DND-41 (cell line): Measurements from ENCODE around the gene SOCS7.
A peak's percentile ranks its signal among the peaks of the same experiment; 100 is the strongest.

Source experiments
- ATAC-seq: fragments of 200-7000 bp; cut with Tn5 transposase; 3 replicates; pipeline ENCODE4 v1.9.1; 2021; ENCODE audit warnings: low read depth; ENCODE audit not compliant: insufficient read depth
- DNase-seq: peaks from one replicate; pipeline ENCODE4 v3.0.0-alpha.2; 2020
- H2AFZ ChIP-seq: 2 replicates; pipeline ENCODE4 v1.6.0; 2012; ENCODE audit warnings: low read depth, low read length
- H3K27ac ChIP-seq: 2 replicates; pipeline ENCODE4 v1.5.1; 2012; ENCODE audit warnings: low read length, inconsistent platforms
- H3K27me3 ChIP-seq: fragments of 200-600 bp; sonication (generic); 2 replicates; pipeline ENCODE4 v1.6.0; 2012; ENCODE audit warnings: low read length, mild to moderate bottlenecking, inconsistent platforms; ENCODE audit not compliant: insufficient read depth, poor library complexity
- H3K36me3 ChIP-seq: 2 replicates; pipeline ENCODE4 v1.5.1; 2012; ENCODE audit warnings: low read length, inconsistent platforms; ENCODE audit not compliant: insufficient read depth
- H3K4me1 ChIP-seq: 2 replicates; pipeline ENCODE4 v1.5.1; 2012; ENCODE audit warnings: mild to moderate bottlenecking, low read length; ENCODE audit not compliant: insufficient read depth
- H3K4me2 ChIP-seq: 2 replicates; pipeline ENCODE4 v1.6.0; 2012; ENCODE audit warnings: mild to moderate bottlenecking, moderate library complexity, low read length, inconsistent platforms; ENCODE audit not compliant: insufficient read depth
- H3K4me3 ChIP-seq, 2 experiments: fragments of 200-600 bp in 1 of 2; shearing (Covaris generic) in 1 of 2; 2 replicates each; pipeline ENCODE4 v1.5.1; 2012 to 2016; ENCODE audit warnings: inconsistent platforms in 2 of 2, low read length in 2 of 2, mild to moderate bottlenecking in 2 of 2, low read depth in 1 of 2, moderate library complexity in 1 of 2
- H3K79me2 ChIP-seq: 2 replicates; pipeline ENCODE4 v1.6.0; 2012; ENCODE audit warnings: low read length, inconsistent platforms; ENCODE audit not compliant: insufficient read depth
- H3K9ac ChIP-seq: 2 replicates; pipeline ENCODE4 v1.6.0; 2012; ENCODE audit warnings: low read depth, mild to moderate bottlenecking, inconsistent platforms, low read length, moderate library complexity
- H3K9me3 ChIP-seq: 2 replicates; pipeline ENCODE4 v1.5.1; 2012; ENCODE audit warnings: low read length, moderate library complexity, mild to moderate bottlenecking, inconsistent platforms; ENCODE audit not compliant: insufficient read depth, severe bottlenecking
- H4K20me1 ChIP-seq: 2 replicates; pipeline ENCODE4 v1.6.0; 2012; ENCODE audit warnings: low read length; ENCODE audit not compliant: insufficient read depth
- EZH2 ChIP-seq: IDR thresholded peaks from 3 replicates; pipeline ENCODE4 v1.6.1; 2012; ENCODE audit warnings: borderline replicate concordance, low read depth, mild to moderate bottlenecking, moderate library complexity, low read length, inconsistent platforms; ENCODE audit not compliant: severe bottlenecking
- TF ChIP-seq, protein P1 (sequence below): IDR thresholded peaks from 2 replicates; pipeline ENCODE4 v1.5.1; 2012; ENCODE audit warnings: borderline replicate concordance, low read length, moderate library complexity, mild to moderate bottlenecking; ENCODE audit not compliant: poor library complexity, severe bottlenecking; ENCODE audit errors: extremely low read depth

The SOCS7 gene

DNA sequence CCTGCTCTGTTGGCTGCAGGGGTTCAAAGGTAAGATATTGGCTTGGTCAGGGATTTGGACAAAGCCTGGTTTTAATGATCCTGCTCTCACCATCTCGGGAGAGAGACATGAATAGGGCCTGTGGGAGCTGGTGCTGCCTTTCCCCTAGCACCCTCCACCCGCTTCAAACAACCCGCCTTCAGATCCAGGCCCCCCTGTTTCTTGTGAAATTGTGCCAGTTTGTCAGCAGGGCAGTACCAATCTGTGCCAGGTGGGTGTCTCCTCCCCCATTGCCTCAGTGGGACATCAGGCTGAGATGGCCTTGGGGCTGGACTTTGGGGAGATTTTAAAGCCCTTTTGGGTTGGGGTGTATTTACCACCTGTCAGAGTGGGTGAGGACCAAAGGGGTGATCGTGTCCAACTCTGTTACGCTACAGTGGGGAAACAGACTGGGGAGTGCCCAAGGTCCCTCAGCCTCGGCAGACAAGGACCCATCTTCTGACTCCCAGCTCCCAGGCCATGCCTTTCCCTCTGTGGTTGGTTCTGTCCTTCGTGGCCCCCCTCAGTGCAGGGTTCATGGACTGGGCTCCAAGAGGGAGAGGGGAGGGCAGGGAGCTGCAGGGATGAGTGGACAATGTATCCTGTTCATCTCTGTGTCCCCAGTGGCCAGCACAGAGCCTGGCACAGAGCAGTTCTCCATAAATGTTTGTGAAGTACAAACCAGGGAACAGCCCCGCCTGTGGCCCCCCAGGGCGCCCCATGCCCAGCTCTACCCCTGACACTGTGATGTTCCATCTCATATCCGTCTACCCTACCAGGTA lies 79.9 kb downstream of the SOCS7 start:
- Histone ChIP-seq H3K27ac (peak overlapping the region; percentile 56), H3K27me3 (no peaks in the 10 kb centered on the region), H3K9ac (no peak overlapping the region), H3K4me2 (peak overlapping the region; percentile 95), H3K4me3 (no peak overlapping the region), H3K9me3 (no peaks in the 10 kb centered on the region), H3K4me1 (peaks cover 52% of the 10 kb centered on the region), H2AFZ (no peak overlapping the region), H3K79me2 (peaks cover 98% of the 10 kb centered on the region), H4K20me1 (peaks cover 46% of the 10 kb centered on the region), H3K36me3 (peaks cover 12% of the 10 kb centered on the region)
- DNase-seq (no peak), ATAC-seq (no peak)
- TF ChIP-seq, protein P1, sequence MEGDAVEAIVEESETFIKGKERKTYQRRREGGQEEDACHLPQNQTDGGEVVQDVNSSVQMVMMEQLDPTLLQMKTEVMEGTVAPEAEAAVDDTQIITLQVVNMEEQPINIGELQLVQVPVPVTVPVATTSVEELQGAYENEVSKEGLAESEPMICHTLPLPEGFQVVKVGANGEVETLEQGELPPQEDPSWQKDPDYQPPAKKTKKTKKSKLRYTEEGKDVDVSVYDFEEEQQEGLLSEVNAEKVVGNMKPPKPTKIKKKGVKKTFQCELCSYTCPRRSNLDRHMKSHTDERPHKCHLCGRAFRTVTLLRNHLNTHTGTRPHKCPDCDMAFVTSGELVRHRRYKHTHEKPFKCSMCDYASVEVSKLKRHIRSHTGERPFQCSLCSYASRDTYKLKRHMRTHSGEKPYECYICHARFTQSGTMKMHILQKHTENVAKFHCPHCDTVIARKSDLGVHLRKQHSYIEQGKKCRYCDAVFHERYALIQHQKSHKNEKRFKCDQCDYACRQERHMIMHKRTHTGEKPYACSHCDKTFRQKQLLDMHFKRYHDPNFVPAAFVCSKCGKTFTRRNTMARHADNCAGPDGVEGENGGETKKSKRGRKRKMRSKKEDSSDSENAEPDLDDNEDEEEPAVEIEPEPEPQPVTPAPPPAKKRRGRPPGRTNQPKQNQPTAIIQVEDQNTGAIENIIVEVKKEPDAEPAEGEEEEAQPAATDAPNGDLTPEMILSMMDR = no peak

DNA sequence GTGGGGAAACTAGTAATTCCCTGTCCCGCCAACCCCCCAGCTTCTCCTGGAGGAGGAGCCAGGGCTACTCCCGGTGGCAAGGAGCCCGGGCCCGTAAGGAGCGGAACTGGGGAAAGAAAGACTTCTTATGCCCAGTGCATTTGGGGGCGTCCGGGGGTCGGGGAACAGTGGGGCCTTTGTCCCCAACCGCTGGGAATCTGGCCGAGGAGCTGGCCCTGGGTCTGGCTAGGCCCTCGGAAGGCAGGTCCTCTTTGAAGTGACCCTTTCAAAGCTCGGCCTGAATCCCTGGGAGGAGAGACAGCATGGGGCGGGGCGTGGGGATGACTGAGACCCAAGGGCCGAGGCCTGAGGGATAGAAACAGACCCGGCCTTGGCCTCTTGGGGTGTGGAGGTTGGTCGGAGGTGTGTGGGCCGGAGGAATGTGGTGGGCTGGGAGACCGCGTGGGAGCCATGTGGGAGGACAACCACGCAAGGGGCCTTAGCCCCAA lies 82.6 kb downstream of the SOCS7 start:
- DNase-seq (no peak), ATAC-seq (no peak)
- H4K20me1 ChIP-seq = peaks cover 57% of the 10 kb centered on the region

DNA sequence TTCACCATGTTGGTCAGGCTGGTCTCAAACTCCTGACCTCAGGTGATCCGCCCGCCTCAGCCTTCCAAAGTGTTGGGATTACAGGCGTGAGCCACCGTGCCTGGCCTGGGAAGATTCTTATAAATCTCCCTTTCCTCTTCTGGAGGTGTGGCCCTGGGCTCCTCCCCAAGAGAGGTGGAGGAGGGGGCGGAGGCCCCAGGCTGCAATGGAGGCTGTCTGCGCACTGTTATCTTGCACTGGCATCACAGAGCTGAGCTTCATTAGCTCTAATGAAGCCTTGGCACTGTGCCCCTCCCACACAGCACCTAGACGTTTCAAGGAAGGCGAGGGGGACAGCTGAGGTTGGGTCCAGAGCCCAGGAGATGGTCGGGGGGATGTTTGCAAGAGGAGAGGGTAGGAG lies 84.2 kb downstream of the SOCS7 start:
- Histone ChIP-seq H4K20me1 (peaks cover 57% of the 10 kb centered on the region), H3K79me2 (peaks cover 100% of the 10 kb centered on the region), H3K4me1 (peaks cover 14% of the 10 kb centered on the region), H3K9me3 (no peaks in the 10 kb centered on the region), H3K4me2 (no peak overlapping the region), H2AFZ (no peak overlapping the region), H3K27me3 (no peaks in the 10 kb centered on the region), H3K27ac (no peak overlapping the region), H3K9ac (no peak overlapping the region), H3K36me3 (peaks cover 32% of the 10 kb centered on the region), H3K4me3 (no peak overlapping the region)
- ATAC-seq = no peak
- DNase-seq = no peak
- TF ChIP-seq EZH2 = no peak
- TF ChIP-seq, protein P1 = no peak

More for the DNA sequence above, 82.6 kb downstream of the SOCS7 start:
- H3K27me3 ChIP-seq = no peaks in the 10 kb centered on the region
- H3K27ac ChIP-seq = no peak overlapping the region
- no peak overlapping the region for H3K4me2 ChIP-seq
- no peak overlapping the region for H3K4me3 ChIP-seq
- peaks cover 23% of the 10 kb centered on the region; the same call in 1 of the 2 replicates for H3K36me3 ChIP-seq
- no peak overlapping the region for H2AFZ ChIP-seq
- TF ChIP-seq EZH2 = no peak
- TF ChIP-seq, protein P1 = no peak
- peaks cover 100% of the 10 kb centered on the region for H3K79me2 ChIP-seq
- H3K9ac ChIP-seq = no peak overlapping the region
- H3K4me1 ChIP-seq = peaks cover 28% of the 10 kb centered on the region
- no peaks in the 10 kb centered on the region for H3K9me3 ChIP-seq
